TTC549 (cell line): ENCODE results near the gene CCDC97.
"Not testable (repeated sequence)": the region's sequence is repeated elsewhere in the genome, so short reads cannot be mapped to it uniquely, and the experiment has no call there.

Experiments used
- FAIRE-seq: peaks from 2 replicates; lab custom pipeline; 2012; peaks lifted over from hg19 to GRCh38; lab: Jason Lieb, UNC

The CCDC97 gene

DNA sequence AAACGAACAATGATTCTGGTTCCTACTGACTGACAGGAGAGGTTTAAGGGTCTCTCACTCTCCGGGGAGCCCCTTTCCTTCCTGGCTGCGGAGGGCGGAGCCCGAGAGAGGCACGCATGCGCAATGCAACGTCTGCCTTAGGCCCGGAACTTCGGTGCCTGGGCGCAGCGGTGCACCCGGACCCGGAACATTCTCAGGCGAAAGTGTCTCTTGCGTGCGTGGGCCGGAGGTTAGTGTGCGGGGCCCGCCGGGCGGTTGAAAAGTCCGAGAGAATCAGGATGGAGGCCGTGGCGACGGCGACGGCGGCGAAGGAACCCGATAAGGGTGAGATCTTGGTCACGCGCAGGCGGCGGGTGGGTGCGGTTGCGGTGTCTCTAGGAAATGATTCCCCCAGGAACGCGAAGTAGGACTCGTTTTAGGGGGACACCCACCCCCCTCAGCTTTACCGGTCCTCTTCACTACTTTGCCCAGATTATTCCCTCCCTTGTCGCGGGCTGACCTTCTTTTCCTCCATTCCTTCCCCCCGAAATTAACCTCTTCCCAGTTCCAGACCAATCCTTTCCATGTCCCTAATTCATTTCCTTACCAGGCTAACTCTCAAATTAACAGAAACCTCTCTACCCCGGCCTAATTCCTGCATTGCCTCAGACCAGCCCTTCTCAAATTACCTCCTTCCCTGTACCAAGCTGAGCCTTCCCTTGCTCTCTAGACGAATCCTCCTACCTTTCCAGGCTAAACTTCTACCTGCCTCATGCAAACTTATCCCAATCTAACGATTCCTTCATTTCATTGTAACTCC lies at the start of gene CCDC97:
Gene CCDC97 (plus strand): TSS at position 140 of the 799 bp plus-strand sequence. CDS start 139 bp downstream, at position 279.
- FAIRE-seq = no peak

DNA sequence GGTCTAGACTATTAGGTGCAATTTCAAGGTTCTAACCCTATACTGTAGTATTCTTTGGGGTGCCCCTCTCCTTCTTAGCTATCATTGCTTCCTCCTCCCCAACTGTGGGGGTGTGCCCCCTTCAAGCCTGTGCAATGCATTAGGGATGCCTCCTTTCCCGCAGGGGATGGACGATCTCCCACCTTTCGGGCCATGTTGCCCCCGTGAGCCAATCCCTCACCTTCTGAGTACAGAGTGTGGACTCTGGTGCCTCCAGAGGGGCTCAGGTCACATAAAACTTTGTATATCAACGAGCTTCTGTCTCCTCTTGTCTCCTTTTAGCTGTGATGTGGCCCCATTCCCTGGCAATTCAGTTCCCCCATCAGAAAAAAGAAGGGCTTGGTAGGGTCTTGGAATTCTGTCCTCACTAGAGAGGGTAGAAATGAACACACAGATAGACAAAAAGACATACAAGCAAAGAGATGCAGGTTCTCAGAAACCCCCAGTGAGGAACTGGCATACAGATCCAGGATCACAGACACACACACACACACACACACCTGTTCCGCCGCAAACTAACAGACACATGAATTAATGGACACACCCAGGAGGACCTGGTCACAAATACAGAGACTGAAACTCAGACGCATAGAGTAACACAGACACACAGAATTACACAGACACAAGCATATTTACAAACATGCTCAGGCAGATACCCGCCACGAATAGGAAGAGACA lies 48.3 kb upstream of the CCDC97 start:
- FAIRE-seq = no peak

GRCh38 chr19:41263042-41263849 lies 46.7 kb upstream of the CCDC97 start:
- FAIRE-seq = no peak

DNA sequence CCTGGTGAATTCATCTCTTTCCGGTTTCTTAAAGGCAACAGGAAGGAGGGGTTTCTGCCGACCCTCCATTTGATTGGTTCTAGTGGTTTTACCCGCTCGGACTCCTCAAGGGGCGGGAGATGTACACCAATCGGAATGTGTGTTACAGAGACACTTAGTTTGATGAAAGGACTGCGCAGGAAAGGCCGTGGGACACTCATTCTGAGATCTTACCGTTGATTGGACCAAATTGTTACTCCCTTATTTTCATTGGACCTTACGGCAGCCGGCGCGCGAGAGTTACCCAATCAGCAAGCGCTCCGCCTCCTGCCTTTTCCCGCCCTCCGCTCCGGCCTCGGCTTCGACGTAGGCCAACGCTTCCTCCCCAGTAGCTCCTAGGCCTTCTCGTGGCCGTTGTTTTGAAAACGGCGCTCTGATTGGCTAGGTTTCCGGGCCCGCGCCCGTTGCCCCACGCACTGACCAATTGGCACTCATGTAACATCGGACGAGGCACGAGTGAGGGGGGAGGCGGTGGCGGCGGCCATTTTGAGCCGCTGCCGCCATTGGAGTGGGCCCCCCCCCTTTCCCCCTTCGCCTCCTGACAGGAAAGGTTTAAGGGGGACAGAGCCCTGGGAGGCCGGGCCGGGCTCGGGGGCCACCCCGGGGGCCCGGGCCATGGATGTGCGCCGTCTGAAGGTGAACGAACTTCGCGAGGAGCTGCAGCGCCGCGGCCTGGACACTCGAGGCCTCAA lies 46.0 kb upstream of the CCDC97 start, which contains the start of gene HNRNPUL1:
Gene HNRNPUL1 (plus strand): TSS at position 523 of the 731 bp plus-strand sequence. CDS start 132 bp downstream, at position 655.
- FAIRE-seq = peak; percentile 99

DNA sequence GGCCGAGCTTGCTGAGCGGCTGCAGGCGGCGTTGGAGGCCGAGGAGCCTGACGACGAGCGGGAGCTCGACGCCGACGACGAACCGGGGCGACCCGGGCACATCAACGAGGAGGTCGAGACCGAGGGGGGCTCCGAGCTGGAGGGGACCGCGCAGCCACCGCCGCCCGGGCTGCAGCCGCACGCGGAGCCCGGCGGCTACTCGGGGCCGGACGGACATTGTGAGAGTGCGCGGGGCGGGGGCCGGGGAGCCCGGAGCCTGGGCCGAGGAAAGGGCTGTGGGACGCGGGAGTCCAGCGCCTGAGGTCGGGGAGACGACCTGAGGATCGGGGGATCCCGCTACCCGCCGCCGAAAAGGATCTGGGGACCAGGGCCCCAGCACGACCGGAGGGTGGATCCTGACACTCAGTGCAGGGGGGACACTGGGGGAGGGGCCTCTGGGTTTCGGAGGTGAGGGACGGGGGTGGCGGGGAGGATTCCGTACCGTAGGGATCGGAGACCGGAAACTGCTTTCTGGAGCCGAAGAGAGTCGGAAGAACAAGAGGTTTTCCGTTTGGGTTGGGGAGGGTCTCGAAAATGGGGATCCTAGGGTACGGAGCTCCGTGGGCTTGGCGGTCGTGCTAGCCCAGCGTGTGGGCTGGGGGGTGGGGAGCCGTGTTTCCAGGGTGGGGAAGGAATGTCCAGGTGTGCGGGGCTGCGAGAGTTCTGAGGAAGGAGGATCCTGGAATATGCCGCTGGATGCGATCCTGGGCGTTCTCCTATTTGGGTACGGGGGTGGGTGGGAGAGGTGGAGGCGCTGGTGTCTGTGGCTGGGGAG lies 45.2 kb upstream of the CCDC97 start:
- FAIRE-seq = no peak

GRCh38 chr19:41265395-41266153 lies 44.4 kb upstream of the CCDC97 start:
- no peak for FAIRE-seq

- no peak for FAIRE-seq
Observed at GRCh38 chr19:41269055-41269454, 40.9 kb upstream of the CCDC97 start.

GRCh38 chr19:41269571-41269970 lies 40.4 kb upstream of the CCDC97 start:
- no peak for FAIRE-seq

DNA sequence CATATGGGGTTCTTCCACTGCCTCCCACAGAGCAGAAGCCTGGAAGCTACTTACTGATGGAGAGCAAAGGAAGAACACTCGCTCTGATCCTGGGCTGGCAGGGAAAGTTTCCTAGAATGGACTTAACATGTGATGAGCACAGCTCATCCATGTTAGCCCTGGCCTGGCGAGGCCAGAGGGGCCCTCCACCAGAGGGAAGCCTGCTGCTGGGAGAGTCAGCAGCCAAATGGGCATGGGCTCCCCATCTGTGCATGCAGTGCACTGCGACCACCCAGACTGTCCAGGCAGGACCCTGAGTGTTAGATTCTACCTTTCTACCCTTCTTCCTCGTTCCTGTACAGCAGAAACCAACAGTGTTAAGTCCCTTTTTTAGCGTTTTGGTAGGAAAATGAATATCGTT lies 36.9 kb upstream of the CCDC97 start:
- no peak for FAIRE-seq

GRCh38 chr19:41274802-41275201 lies 35.2 kb upstream of the CCDC97 start:
- no peak for FAIRE-seq

DNA sequence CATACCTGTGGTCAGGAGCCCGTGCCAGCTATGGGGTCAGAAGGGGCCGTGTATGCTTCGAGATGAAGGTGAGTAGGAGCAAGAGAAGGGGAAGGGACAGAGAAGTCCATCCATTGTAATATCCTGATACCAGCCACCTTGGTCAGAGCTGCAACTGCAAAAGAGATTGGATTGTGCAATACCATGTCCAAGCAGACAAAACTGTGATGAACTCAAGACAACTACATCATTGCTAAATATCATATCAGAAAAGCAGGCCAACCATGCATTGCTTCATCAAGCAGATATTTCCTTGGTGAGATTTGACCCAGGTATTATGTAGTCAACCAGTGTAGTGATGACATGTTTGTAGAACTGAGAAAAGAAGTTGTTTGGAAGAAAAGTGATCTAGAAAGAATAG lies 33.7 kb upstream of the CCDC97 start:
- FAIRE-seq = no peak

GRCh38 chr19:41278478-41278877 lies 31.5 kb upstream of the CCDC97 start:
- no peak for FAIRE-seq

DNA sequence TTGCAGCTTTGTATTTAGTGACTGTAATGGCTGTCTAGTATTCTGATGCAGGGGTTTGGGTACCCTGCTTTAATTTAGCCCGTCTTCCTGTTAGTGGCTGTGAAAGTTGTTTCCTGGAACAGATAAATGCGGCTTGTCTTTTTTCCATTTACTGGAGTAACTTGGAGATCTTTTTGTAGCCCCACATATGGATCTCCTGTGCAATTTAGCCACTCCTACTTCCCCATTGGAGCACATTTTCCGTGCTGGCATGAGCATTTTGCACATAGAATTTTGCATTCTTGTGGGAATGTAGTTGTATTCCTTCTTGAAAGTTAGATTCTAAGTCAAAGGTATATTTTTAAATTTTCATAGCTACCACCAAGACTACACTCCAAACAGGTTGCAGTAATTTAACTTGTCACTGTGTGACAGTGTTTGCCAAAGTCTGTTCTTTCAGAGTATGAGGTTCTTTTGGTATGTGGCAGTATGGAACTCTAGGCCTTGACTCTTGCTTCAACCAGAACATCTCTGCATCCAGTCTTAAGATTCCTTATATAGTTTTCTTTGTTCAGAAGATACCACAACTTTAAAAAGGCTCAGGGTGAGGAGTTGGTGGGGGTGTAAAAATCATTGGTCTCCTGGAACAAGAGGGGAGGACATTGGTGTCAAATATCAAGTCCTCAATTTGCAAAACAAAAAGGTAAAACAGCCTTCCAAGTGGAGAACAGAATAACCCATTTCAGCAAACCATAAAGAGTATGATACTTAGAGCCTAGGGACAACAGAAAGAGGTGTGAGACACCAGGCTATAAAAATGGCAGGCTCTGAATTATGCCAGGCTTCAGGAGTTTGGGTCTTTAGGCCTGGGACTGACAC lies 21.1 kb upstream of the CCDC97 start:
- no peak for FAIRE-seq

DNA sequence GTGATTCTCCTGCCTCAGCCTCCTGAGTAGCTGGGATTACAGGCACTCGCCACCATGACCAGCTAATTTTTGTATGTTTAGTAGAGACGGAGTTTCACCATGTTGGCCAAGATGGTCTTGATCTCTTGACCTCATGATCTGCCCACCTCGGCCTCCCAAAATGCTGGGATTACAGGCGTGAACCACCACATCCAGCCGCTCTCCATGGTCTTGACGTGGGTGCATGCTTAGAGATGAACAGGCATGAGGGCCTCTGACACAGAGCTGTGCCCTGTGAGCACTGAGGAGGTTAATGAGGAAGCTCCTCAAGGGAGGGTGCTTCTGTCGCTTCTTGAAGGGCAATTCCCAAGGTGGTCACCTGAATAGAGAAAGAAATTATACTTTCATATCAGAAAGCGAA lies 20.2 kb upstream of the CCDC97 start:
- not testable (repeated sequence) for FAIRE-seq

DNA sequence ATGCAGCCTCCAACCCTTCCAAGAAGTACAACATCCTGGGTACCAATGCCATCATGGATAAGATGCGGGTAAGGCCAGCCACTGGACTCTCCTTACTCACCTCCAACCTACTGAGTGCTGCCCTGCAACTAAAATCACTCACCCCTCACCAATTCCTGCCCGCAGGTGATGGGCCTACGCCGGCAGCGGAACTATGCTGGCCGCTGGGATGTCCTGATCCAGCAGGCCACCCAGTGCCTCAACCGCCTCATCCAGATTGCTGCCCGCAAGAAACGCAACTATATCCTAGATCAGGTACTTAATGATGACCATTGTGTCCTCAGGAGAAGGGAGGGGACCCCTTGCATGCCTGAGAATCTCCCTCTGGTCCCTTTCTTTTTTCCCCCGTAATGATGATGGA lies 15.6 kb upstream of the CCDC97 start:
- FAIRE-seq = no peak

- FAIRE-seq = no peak
Observed at GRCh38 chr19:41295499-41295898, 14.5 kb upstream of the CCDC97 start.

GRCh38 chr19:41296433-41296871 lies 13.5 kb upstream of the CCDC97 start:
- no peak for FAIRE-seq

DNA sequence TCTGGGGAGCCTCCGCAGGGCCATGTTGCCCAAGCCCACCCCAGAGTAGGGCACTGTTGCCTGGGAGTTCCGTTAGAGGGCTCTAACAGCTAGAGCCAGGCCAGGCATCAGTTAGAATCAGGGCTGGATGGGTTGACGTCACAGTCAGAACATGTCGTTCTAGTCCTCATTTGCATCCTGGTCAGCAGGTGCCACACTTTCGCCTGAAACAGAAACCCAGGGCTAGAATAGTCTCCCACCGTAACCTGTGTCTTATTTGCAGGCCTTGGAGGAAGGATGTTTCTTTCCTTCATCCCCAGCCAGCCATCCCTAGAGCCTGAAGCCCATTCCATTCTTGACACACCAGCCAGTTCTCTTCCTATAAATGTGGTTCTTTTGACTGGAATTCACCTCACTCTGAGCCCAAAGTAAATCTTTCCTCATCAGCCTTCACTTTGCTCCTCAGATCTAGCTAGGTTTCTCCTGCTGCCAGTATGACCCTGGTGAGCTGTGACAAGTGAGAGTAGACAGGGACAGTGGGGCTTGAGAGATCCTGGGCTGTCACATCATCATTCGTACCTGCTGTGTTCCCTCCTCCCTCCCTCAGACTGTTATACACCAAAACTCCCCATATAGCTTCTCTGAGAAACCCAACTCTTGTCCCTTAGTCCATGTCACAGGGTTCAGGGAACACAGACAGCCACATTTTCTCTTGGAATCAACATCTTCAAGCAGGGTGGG lies 12.2 kb upstream of the CCDC97 start:
- FAIRE-seq = no peak
